ENCODE results near the gene KCNMA1.

Gene KCNMA1

GRCh38 chr10:77080361-77081027, 557.1 kb downstream of the KCNMA1 start:
- in situ Hi-C loops (cut with MboI; ENCODE audit: low sequenced_read_pairs): no loop called here

DNA sequence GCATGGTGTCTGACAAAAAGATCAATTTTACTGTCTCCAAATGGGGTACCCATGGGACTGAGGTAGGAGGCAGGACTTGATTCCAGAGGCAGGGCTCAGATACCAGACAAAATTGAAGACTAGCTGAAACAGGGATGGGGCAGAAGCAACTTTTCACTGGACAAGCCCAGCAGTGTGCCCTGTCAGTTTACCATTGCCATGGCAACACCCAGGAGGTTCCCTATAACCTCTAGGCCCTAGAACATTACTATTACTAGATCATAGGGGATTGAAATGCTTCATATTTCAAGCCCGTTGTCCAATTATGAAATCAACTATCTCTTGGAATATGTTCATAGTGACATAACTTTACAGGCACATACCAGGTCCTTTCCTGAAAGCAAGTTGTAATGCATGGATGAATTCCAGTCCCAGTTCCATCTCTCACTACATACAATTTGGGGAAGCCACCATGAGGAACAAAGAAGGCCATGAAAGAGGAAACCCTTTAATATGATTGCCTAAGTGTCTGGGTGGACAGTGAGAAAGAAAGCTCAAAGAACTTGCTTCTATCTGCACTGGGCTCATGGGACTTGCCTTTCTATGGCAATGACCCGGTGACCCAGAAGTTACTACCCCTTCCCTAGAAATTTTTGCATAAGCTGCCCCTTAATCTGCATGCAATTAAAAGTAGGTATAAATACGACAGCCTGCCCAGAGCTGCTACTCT, 557.9 kb downstream of the KCNMA1 start:
- in situ Hi-C loops (cut with MboI; ENCODE audit: low sequenced_read_pairs): no loop called here

- in situ Hi-C loops (cut with MboI; ENCODE audit: low sequenced_read_pairs): no loop called here
Measured at GRCh38 chr10:77077316-77077945, 560.2 kb downstream of the KCNMA1 start.

- in situ Hi-C loops (cut with MboI; ENCODE audit: low sequenced_read_pairs): no loop called here
Measured at GRCh38 chr10:77075926-77076325, 561.7 kb downstream of the KCNMA1 start.

GRCh38 chr10:77074104-77074624, 563.4 kb downstream of the KCNMA1 start:
- in situ Hi-C loops (cut with MboI; ENCODE audit: low sequenced_read_pairs): no loop called here

DNA sequence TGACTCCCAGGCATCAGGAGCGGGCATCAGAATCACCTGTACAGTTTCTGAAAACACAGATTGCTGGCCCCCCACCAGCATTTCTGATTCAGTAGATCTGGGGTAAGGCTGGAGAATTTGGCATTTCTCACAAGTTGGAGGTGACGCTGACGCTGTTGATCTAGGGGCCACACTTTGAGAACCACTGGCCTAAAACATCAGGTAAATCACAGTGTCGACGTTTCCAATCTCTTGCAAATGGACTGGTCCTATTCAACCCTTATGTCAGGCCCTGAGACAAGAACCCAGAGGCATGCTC, 564.0 kb downstream of the KCNMA1 start:
- in situ Hi-C loops (cut with MboI; ENCODE audit: low sequenced_read_pairs): no loop called here

DNA sequence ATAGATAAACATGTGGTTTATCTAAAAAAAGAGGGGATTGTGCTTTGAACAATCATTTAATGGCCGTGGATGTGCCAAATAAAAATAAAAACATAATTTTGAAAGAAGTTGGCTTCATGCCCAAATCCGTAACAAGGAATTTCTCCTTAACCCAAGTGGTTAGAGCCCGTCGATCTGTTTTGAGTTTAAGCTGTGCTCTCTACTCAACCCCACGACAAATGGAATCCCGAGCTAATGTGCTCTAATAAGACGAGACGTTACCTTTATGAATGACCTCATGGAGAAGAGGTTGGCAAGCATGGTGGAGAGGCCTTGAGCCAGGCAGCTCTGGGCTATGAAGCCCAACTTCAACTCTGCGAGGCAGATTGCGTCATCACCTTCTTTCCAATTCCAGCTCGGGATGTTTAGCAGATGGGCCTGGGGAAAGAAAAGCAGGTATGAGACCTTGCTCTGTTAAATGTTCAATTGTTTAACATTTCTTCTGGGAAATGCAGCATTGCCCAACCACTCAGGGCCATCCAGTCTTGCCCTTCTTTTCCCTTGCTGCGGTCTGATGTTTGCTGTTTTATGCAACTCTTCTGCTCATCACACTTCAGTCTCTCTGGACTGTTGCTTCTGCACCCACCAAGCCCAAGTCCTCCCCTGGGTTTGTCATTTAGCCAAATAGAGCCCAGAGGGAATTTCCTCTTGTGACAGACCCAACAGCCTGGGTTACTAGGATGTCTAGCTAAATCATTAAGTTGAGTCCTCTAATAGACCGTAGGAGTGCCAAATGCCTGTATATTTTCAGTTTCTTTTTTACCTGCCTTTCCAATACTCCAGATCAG, 564.6 kb downstream of the KCNMA1 start:
- in situ Hi-C loops (cut with MboI; ENCODE audit: low sequenced_read_pairs): no loop called here

DNA sequence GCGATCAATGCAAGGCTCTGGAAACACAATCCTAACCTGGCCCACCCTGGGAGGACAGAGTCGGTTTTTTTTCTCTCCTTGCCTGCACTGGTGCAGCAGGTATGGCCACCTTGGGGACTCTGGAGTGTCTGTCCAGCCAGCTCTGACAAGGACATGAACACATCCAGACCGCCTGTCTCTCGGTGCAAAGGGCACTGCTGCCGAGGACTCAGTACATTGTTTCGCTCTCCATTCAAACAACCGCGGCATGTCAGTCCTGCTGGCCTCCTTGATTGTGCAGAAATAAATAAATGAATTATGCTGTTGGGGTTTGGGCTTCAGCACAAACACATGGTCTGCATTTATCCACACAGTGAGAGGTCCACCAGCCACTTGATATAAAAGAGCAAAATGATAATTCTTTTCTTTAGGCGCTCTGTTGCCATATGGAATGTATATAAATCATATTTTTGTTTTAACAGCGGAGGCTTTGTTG, 565.2 kb downstream of the KCNMA1 start:
- in situ Hi-C loops (cut with MboI; ENCODE audit: low sequenced_read_pairs): no loop called here

GRCh38 chr10:77071956-77072355, 565.7 kb downstream of the KCNMA1 start:
- in situ Hi-C loops (cut with MboI; ENCODE audit: low sequenced_read_pairs): no loop called here

DNA sequence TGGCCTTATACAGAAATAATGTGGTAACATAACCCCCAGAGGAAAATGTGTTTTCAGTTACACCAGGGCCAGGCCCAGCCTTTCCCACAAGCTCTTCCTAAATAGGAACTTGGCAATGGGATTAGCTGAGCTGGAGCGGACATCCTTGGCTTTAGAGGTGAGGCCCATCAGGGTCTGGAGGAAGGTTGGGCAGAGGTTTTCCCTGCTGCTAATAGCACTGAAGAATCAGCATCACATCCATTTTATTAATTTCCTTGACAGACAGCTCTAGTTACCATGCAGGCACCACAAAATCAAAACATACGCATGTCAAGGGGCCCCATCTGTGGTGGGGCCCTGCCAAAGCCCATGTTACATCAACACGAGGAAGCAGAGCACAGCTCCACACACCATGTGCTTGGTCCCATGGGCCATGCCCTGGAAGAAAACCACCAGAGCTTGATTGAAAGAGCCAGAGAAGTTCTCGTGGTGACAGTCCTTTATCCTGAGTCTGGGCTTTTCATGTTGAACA, 566.6 kb downstream of the KCNMA1 start:
- in situ Hi-C loops (cut with MboI; ENCODE audit: low sequenced_read_pairs): no loop called here

GRCh38 chr10:77070346-77070745, 567.3 kb downstream of the KCNMA1 start:
- in situ Hi-C loops (cut with MboI; ENCODE audit: low sequenced_read_pairs): no loop called here

DNA sequence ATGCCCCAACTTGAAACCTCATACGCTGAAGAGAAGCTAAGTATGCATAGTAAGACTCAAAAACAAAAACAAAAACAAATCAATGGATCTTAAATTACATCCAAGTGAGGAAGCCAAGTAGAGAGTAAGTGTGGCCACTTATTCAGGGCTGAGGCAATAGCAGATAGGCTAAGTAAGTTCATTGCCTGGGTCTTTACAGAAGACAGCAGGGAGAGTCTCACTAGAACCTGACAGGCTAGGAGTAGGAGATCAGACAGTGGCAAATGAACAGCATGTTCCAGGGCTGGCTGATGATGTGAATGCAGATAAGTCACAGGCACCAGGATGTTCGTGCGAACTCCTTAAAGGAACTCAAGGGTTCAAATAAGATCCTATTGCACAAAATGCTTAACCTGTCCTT, 568.6 kb downstream of the KCNMA1 start:
- in situ Hi-C loops (cut with MboI; ENCODE audit: low sequenced_read_pairs): no loop called here

GRCh38 chr10:77068272-77068671, 569.3 kb downstream of the KCNMA1 start:
- in situ Hi-C loops (cut with MboI; ENCODE audit: low sequenced_read_pairs): no loop called here

GRCh38 chr10:77062381-77062780, 575.2 kb downstream of the KCNMA1 start:
- in situ Hi-C loops (cut with MboI; ENCODE audit: low sequenced_read_pairs): no loop called here

- in situ Hi-C loops (cut with MboI; ENCODE audit: low sequenced_read_pairs): no loop called here
Measured at GRCh38 chr10:77060913-77061312, 576.7 kb downstream of the KCNMA1 start.

DNA sequence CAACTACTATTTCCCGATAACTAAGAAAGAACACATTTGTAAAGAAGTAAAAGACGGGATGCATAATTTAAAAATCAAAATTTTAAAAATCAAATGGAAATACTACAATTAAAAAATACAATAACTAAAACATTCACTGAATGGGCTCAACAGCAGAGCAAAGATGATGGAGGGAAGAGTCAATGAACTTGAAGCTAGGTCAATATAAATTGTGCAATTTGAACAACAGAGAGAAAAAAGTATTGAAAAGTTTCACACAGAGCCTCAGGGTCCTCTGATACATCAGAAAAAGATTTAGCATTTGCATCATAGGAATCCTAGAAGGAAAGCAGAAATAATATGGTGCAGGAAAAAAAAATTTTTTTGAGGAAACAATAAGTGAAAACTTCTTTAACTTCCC, 581.0 kb downstream of the KCNMA1 start:
- in situ Hi-C loops (cut with MboI; ENCODE audit: low sequenced_read_pairs): no loop called here

DNA sequence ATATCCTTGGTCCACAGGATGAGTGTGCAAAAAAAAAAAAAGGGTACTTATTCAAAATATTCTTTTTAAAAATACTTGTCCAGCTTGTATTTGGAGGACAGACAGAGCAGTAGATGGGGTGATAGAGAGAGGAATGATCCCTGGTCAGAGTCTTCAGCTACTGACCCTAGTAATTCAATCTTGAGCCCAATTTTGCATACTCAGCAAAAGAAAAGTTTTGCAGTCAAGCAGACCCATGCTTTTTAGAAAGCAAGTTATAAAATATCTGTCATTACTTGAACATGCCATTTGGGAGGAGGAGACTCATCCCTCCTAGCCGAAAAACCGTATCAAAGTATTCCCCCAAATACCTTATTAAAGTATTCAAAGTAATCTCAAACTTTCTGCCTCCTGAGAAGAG, 585.0 kb downstream of the KCNMA1 start:
- in situ Hi-C loops (cut with MboI; ENCODE audit: low sequenced_read_pairs): no loop called here

DNA sequence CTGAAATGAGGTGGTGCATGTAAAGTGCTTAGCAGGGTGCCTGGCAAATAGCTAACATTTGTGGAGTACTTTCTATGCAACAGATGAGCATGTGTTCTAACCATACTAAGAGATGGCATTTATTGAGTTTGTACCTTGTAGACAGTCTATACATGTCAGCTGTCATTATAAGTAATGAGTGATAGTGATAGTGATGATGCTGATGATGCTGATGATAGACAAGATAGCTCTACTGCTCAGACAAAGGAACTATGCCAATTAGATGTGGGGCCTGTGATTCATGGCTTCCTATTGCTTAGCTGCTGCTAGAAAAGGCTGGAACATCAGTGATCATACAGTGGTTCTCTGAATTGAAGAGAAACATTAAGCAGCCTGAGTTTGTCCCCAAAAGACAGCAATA, 585.8 kb downstream of the KCNMA1 start:
- in situ Hi-C loops (cut with MboI; ENCODE audit: low sequenced_read_pairs): no loop called here

- in situ Hi-C loops (cut with MboI; ENCODE audit: low sequenced_read_pairs): no loop called here
Measured at GRCh38 chr10:77049896-77050295, 587.7 kb downstream of the KCNMA1 start.

- in situ Hi-C loops (cut with MboI; ENCODE audit: low sequenced_read_pairs): no loop called here
Measured at GRCh38 chr10:77049146-77049545, 588.5 kb downstream of the KCNMA1 start.

DNA sequence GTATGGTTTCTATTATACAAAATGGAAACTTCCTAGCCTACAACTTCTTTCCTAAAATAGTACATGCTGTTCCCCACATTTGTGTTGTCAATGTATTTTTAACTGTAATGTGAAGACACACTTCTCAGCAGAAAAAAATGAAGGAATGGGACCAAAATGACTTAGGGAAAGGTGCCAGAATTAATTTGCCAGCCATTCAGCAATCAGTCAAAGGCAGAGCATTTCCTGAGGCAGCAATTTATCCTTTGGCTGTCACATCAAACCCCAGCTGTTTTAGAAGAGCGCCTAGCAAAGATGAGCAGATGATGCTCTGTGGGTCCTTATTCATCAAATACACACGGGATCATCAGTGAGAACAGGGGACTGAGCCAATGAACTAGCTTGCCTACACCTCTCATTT, 592.5 kb downstream of the KCNMA1 start:
- in situ Hi-C loops (cut with MboI; ENCODE audit: low sequenced_read_pairs): no loop called here

All from HL-60/S4 treated with retinoic acid at 250 ng/mL for 4 days and 3 days (cell line).